ENCODE results near the gene MGMT. TPM values are rescaled to one million over a fixed set of nuclear protein-coding genes. Genes with fewer than 3 reads are reported as not detected.

The MGMT gene
- total RNA-seq, 1 experiment from 2014 or later: 21.2 TPM

DNA sequence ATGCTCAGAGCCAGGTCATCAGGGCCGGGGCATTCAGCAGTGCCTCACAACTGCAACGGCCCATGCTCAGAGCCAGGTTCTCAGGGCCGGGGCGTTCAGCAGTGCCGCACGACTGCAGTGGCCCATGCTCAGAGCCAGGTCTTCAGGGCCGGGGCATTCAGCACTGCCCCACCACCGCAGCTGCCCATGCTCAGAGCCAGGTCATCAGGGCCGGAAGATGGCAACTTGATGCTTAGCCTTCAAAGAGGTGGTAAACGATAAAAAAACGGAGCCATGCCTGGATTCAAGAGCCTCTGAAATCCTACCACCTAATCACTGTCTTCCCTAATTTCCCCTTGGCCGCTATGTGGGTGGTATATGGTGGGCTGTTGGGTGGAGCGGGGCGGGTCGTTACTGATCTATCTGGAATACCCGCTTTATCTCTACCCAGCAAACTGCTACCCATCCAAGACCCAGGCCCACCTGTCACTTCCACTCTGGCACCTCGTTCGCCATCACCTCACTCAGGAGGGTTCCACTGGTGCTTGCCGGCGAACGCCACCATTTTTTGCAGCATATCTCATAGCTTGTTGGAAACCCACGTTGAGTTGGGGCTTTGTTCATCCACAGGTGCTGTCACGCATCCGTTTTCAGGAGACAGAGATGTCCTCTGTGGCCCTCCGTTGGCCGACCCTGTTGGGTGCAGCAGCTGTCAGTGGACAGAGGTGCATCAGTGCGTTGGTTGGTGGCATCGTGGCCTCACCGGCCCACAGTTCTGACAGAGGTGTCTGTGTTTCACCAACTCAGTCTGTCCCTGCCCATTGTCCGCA is 275.9 kb downstream of the MGMT start:
- no peak overlapping the region for H2AFZ ChIP-seq
- CTCF ChIA-PET: no interaction called here

DNA sequence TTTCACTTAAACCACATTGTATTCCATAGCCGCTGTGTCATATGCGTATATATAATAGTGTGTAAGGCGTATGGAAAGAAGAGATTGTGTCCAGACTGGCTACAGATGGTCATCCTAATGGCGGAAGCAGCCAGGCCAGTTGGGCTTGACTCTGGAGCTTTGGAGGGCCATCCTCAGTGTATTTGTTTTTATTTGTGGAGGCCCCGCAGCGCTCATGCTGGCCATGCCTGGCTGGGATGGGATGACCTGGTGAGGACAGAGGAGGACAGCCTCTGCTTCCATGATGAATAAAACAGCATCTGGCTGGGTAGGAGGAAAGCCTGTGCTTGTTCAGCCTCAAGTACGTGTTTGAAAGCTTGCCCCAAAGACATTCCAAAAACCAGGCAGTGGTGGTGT is 276.7 kb downstream of the MGMT start:
- no peak overlapping the region for H2AFZ ChIP-seq
- TF ChIP-seq, protein P1, sequence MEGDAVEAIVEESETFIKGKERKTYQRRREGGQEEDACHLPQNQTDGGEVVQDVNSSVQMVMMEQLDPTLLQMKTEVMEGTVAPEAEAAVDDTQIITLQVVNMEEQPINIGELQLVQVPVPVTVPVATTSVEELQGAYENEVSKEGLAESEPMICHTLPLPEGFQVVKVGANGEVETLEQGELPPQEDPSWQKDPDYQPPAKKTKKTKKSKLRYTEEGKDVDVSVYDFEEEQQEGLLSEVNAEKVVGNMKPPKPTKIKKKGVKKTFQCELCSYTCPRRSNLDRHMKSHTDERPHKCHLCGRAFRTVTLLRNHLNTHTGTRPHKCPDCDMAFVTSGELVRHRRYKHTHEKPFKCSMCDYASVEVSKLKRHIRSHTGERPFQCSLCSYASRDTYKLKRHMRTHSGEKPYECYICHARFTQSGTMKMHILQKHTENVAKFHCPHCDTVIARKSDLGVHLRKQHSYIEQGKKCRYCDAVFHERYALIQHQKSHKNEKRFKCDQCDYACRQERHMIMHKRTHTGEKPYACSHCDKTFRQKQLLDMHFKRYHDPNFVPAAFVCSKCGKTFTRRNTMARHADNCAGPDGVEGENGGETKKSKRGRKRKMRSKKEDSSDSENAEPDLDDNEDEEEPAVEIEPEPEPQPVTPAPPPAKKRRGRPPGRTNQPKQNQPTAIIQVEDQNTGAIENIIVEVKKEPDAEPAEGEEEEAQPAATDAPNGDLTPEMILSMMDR (conservative IDR thresholded peaks at IDR 0.05): no peak
- TF ChIP-seq EZH2 (IDR thresholded peaks at IDR 0.05; ENCODE audit: low read depth): no peak
- H3K4me1 ChIP-seq (replicated peaks; ENCODE audit: insufficient read depth): no peaks in the 10 kb centered on the region
- no peak overlapping the region for H3K4me3 ChIP-seq
- no TSS peak for BruUV-seq (replicated peaks)
- no peak for DNase-seq
- no peaks in the 10 kb centered on the region for H3K9me2 ChIP-seq (ENCODE audit: insufficient read depth)
- intact Hi-C loops (cut with micrococcal nuclease; ENCODE audit: unreplicated experiment): no loop called here
- POLR2A ChIA-PET (ENCODE audit: unreplicated experiment): no interaction called here
- CTCF ChIA-PET: no interaction called here
- H3K79me2 ChIP-seq (ENCODE audit: low read depth): no peaks in the 10 kb centered on the region
- H3K27me3 ChIP-seq (ENCODE audit: insufficient read depth, low read depth): no peaks in the 10 kb centered on the region
- no peaks in the 10 kb centered on the region for H3K9me3 ChIP-seq (ENCODE audit: insufficient read depth, low read depth)
- H3K36me3 ChIP-seq (ENCODE audit: low read depth): no peaks in the 10 kb centered on the region
- H3K27ac ChIP-seq: no peak overlapping the region
- no peak overlapping the region for H3K4me2 ChIP-seq
- H4K20me1 ChIP-seq (ENCODE audit: insufficient read depth): no peaks in the 10 kb centered on the region
- no peaks in the 10 kb centered on the region for H3F3A ChIP-seq (ENCODE audit: insufficient read depth, low read depth)

More for the DNA sequence above, 275.9 kb downstream of the MGMT start:
- Histone ChIP-seq H4K20me1 (ENCODE audit: insufficient read depth) (no peaks in the 10 kb centered on the region), H3K4me3 (no peak overlapping the region), H3F3A (ENCODE audit: insufficient read depth, low read depth) (no peaks in the 10 kb centered on the region), H3K9me3 (ENCODE audit: insufficient read depth, low read depth) (no peaks in the 10 kb centered on the region), H3K27ac (no peak overlapping the region), H3K36me3 (ENCODE audit: low read depth) (no peaks in the 10 kb centered on the region), H3K27me3 (ENCODE audit: insufficient read depth, low read depth) (no peaks in the 10 kb centered on the region), H3K9me2 (ENCODE audit: insufficient read depth) (no peaks in the 10 kb centered on the region), H3K79me2 (ENCODE audit: low read depth) (no peaks in the 10 kb centered on the region), H3K4me2 (no peak overlapping the region), H3K4me1 (replicated peaks; ENCODE audit: insufficient read depth) (no peaks in the 10 kb centered on the region)
- intact Hi-C loops (cut with micrococcal nuclease; ENCODE audit: unreplicated experiment): no loop called here
- DNase-seq: no peak
- TF ChIP-seq, protein P1 (conservative IDR thresholded peaks at IDR 0.05): no peak
- TF ChIP-seq EZH2 (IDR thresholded peaks at IDR 0.05; ENCODE audit: low read depth): no peak
- POLR2A ChIA-PET (ENCODE audit: unreplicated experiment): no interaction called here
- no TSS peak for BruUV-seq (replicated peaks)

- no peak for TF ChIP-seq EZH2 (IDR thresholded peaks at IDR 0.05; ENCODE audit: low read depth)
- TF ChIP-seq, protein P1 (conservative IDR thresholded peaks at IDR 0.05): no peak
- Histone ChIP-seq H3K4me1 (replicated peaks; ENCODE audit: insufficient read depth) (no peaks in the 10 kb centered on the region), H3K79me2 (ENCODE audit: low read depth) (no peaks in the 10 kb centered on the region), H3K27ac (no peak overlapping the region), H4K20me1 (ENCODE audit: insufficient read depth) (no peaks in the 10 kb centered on the region), H3K4me3 (no peak overlapping the region), H3K9me2 (ENCODE audit: insufficient read depth) (no peaks in the 10 kb centered on the region), H3F3A (ENCODE audit: insufficient read depth, low read depth) (no peaks in the 10 kb centered on the region), H3K36me3 (ENCODE audit: low read depth) (no peaks in the 10 kb centered on the region), H3K9me3 (ENCODE audit: insufficient read depth, low read depth) (no peaks in the 10 kb centered on the region), H3K27me3 (ENCODE audit: insufficient read depth, low read depth) (no peaks in the 10 kb centered on the region), H2AFZ (no peak overlapping the region), H3K4me2 (no peak overlapping the region)
- CTCF ChIA-PET: no interaction called here
- intact Hi-C loops (cut with micrococcal nuclease; ENCODE audit: unreplicated experiment): no loop called here
- POLR2A ChIA-PET (ENCODE audit: unreplicated experiment): no interaction called here
- DNase-seq: no peak
- BruUV-seq (replicated peaks): no TSS peak
Observed at GRCh38 chr10:129744134-129745111, 277.4 kb downstream of the MGMT start.

Measured in PC-9 (cell line).